GM12872 (cell line): ENCODE results near the gene PPP1R3D.

Experiments
- CTCF ChIP-seq: IDR thresholded peaks from 3 replicates; pipeline ENCODE4 v1.5.1; 2011; ENCODE audit warnings: low read depth, mild to moderate bottlenecking, low read length, moderate library complexity; ENCODE audit not compliant: insufficient read depth

PPP1R3D gene

DNA sequence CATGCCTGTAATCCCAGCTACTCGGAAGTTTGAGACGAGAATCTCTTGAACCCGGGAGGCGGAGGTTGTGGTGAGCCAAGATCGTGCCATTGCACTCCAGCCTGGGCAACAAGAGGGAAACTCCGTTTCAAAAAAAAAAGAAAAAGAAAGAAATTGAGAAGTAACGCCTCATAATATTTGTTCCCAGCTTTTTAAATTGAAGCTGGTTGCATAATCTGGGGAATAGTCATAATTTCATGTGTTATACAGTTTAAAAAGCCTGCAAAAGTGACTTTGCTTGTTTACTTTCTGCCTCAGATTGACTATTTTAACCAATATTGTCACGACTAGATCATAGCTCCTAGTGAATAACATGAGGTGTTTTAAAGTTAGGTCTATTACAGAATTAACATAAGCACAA, 7.3 kb upstream of the PPP1R3D start:
- no peak for TF ChIP-seq CTCF

DNA sequence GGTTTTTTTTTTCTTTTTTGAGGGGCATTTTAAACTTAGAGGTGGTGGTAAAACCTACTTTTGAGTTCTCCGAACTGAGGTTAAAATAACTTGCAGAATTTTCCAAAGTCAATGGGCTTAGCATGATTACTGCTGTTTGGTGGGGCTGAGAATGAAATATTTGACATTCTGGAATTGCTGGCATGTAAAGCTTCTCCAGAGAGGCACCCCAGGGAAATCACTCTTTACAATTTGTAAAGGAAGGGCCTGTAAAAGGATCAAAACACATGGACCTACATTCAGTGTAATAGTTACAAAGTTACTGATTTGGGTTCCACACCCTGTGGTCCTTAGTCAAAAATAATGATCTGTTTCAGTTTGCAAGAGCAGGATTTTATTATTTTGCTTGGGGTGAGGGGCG, 5.6 kb upstream of the PPP1R3D start:
- no peak for TF ChIP-seq CTCF

- TF ChIP-seq CTCF = no peak
Observed at GRCh38 chr20:59945175-59945574, 5.1 kb upstream of the PPP1R3D start.

DNA sequence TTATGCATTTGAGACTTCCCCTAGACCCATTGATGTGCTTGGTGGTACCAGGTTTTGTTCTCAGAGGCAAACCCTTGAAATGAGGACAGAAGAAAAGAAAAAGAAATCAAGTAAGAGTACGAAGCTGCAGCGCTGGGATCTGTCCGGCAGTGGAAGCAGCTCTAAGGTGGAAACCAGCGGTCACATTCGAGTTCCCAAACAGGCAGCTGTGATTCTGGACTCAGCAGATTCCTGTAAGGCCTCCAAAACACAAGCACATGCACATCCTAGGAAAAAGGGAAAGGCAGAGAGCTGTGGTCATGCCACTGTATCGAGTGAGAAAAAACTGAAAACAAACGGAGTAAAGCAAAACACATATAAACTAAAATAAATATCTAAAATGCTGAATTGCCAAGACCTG, 4.6 kb upstream of the PPP1R3D start:
- no peak for TF ChIP-seq CTCF

- TF ChIP-seq CTCF = no peak
Observed at GRCh38 chr20:59942245-59942644, 2.1 kb upstream of the PPP1R3D start.

DNA sequence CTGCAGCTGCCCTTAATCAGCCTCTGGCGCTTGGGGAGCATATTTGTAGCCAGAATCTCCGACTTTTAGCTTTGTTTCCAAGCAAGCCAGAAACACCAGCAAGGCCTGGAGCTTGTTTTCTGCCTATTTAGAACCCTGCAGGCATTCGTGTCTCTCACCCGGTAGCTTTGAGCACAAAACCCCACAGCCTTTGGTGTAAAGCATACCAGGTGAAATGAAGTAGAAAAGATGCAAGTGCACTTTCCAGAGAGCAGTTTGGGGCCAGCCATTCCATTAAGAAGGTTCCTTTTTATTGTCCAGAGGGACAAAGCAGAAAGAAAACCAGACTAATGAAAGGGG, 820 bp upstream of the PPP1R3D start:
- TF ChIP-seq CTCF = no peak

DNA sequence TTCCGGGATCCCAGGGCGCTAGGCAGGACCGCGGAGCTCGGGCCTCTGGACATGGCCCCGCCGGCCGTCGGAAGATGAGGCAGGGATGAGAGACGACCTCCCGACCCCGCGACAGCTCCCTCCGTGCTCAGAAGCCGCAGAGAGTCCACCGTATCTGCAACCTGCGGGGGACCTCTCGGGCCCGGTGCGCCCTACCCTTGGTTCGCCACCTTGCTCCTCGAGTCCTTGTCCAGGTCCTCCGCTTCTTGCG, 301 bp downstream of the PPP1R3D start:
- no peak for TF ChIP-seq CTCF
